Measurements from ENCODE around the gene TRAPPC10. TPM values are rescaled to one million over a fixed set of nuclear protein-coding genes. Genes with fewer than 3 reads are reported as not detected.
"Not testable (repeated sequence)": the region's sequence is repeated elsewhere in the genome, so short reads cannot be mapped to it uniquely, and the experiment has no call there.

The TRAPPC10 gene
- total RNA-seq, 1 experiment from 2014 or later, result 31.0 TPM

- Histone ChIP-seq H3K27ac (no peak overlapping the region), H3K36me3 (peaks cover 28% of the 10 kb centered on the region; the same call in 1 of the 2 replicates), H3K4me3 (no peak overlapping the region), H3K9me3 (replicated peaks) (no peaks in the 10 kb centered on the region), H3K27me3 (no peaks in the 10 kb centered on the region), H3K4me1 (peaks cover 2% of the 10 kb centered on the region; the same call in 1 of the 2 replicates)
- DNase-seq, result no peak
Observed at GRCh38 chr21:44087426-44088400, 75.6 kb downstream of the TRAPPC10 start.

- no peak for DNase-seq
- H3K27me3 ChIP-seq, result no peaks in the 10 kb centered on the region
- no peaks in the 10 kb centered on the region for H3K9me3 ChIP-seq (replicated peaks)
- peaks cover 2% of the 10 kb centered on the region; the same call in 1 of the 2 replicates for H3K4me1 ChIP-seq
- H3K4me3 ChIP-seq, result no peak overlapping the region
- no peak overlapping the region for H3K27ac ChIP-seq
- H3K36me3 ChIP-seq, result peaks cover 28% of the 10 kb centered on the region; the same call in 1 of the 2 replicates
Observed at GRCh38 chr21:44088401-44088780, 76.3 kb downstream of the TRAPPC10 start.

GRCh38 chr21:44089001-44089911, 77.1 kb downstream of the TRAPPC10 start:
- H3K4me1 ChIP-seq, result peaks cover 9% of the 10 kb centered on the region
- H3K36me3 ChIP-seq, result peaks cover 25% of the 10 kb centered on the region; the same call in 1 of the 2 replicates
- no peak for DNase-seq
- no peaks in the 10 kb centered on the region for H3K9me3 ChIP-seq (replicated peaks)
- no peaks in the 10 kb centered on the region for H3K27me3 ChIP-seq
- H3K27ac ChIP-seq, result no peak overlapping the region
- H3K4me3 ChIP-seq, result no peak overlapping the region

GRCh38 chr21:44090325-44090724, 78.2 kb downstream of the TRAPPC10 start:
- Histone ChIP-seq H3K27ac (no peak overlapping the region), H3K27me3 (no peaks in the 10 kb centered on the region), H3K9me3 (replicated peaks) (no peaks in the 10 kb centered on the region), H3K4me1 (peaks cover 15% of the 10 kb centered on the region), H3K36me3 (peaks cover 30% of the 10 kb centered on the region; the same call in 1 of the 2 replicates), H3K4me3 (no peak overlapping the region)
- DNase-seq, result no peak

- Histone ChIP-seq H3K36me3 (peaks cover 27% of the 10 kb centered on the region; the same call in 1 of the 2 replicates), H3K27ac (no peak overlapping the region), H3K9me3 (replicated peaks) (no peaks in the 10 kb centered on the region), H3K4me1 (peaks cover 17% of the 10 kb centered on the region), H3K27me3 (no peaks in the 10 kb centered on the region), H3K4me3 (no peak overlapping the region)
- DNase-seq, result no peak
Observed at GRCh38 chr21:44092211-44092610, 80.1 kb downstream of the TRAPPC10 start.

- Histone ChIP-seq H3K4me1 (peaks cover 17% of the 10 kb centered on the region), H3K9me3 (replicated peaks) (no peaks in the 10 kb centered on the region), H3K27ac (no peak overlapping the region; the same call in 1 of the 2 replicates), H3K36me3 (peaks cover 27% of the 10 kb centered on the region; the same call in 1 of the 2 replicates), H3K4me3 (no peak overlapping the region), H3K27me3 (no peaks in the 10 kb centered on the region)
- DNase-seq, result peak in 1 of 2 experiments; percentile 41
Observed at GRCh38 chr21:44093761-44094160, 81.7 kb downstream of the TRAPPC10 start.

GRCh38 chr21:44094832-44095231, 82.7 kb downstream of the TRAPPC10 start:
- peaks cover 17% of the 10 kb centered on the region for H3K4me1 ChIP-seq
- no peaks in the 10 kb centered on the region for H3K9me3 ChIP-seq (replicated peaks)
- no peak overlapping the region for H3K4me3 ChIP-seq
- DNase-seq, result no peak
- H3K27me3 ChIP-seq, result no peaks in the 10 kb centered on the region
- H3K27ac ChIP-seq, result no peak overlapping the region
- peaks cover 24% of the 10 kb centered on the region; the same call in 1 of the 2 replicates for H3K36me3 ChIP-seq

GRCh38 chr21:44098507-44098906, 86.4 kb downstream of the TRAPPC10 start:
- not testable (repeated sequence) for H3K36me3 ChIP-seq; H3K9me3 ChIP-seq (replicated peaks); H3K27me3 ChIP-seq; DNase-seq; H3K27ac ChIP-seq; H3K4me3 ChIP-seq
- H3K4me1 ChIP-seq, result peaks cover 17% of the 10 kb centered on the region

- H3K9me3 ChIP-seq (replicated peaks); H3K36me3 ChIP-seq; DNase-seq; H3K4me3 ChIP-seq; H3K27me3 ChIP-seq; H3K27ac ChIP-seq: not testable (repeated sequence)
- H3K4me1 ChIP-seq, result peaks cover 13% of the 10 kb centered on the region
Observed at GRCh38 chr21:44098964-44099363, 86.9 kb downstream of the TRAPPC10 start.

- not testable (repeated sequence) for H3K27ac ChIP-seq; H3K27me3 ChIP-seq; H3K36me3 ChIP-seq; H3K9me3 ChIP-seq (replicated peaks); H3K4me3 ChIP-seq; H3K4me1 ChIP-seq; DNase-seq
Observed at GRCh38 chr21:44107026-44107501, 95.0 kb downstream of the TRAPPC10 start, which contains the start of gene PWP2. TSS of gene PWP2 (plus strand) at chr21:44107399. CDS start at chr21:44107417, 18 bp downstream.

GRCh38 chr21:44107589-44107988, 95.5 kb downstream of the TRAPPC10 start:
- not testable (repeated sequence) for H3K4me3 ChIP-seq; H3K4me1 ChIP-seq; H3K27me3 ChIP-seq; H3K9me3 ChIP-seq (replicated peaks); DNase-seq; H3K36me3 ChIP-seq; H3K27ac ChIP-seq

GRCh38 chr21:44113702-44114371, 101.7 kb downstream of the TRAPPC10 start:
- H3K9me3 ChIP-seq (replicated peaks); H3K27ac ChIP-seq; H3K4me1 ChIP-seq; H3K27me3 ChIP-seq; H3K4me3 ChIP-seq; H3K36me3 ChIP-seq; DNase-seq: not testable (repeated sequence)

GRCh38 chr21:44122131-44122530, 110.0 kb downstream of the TRAPPC10 start:
- H3K4me1 ChIP-seq; H3K9me3 ChIP-seq (replicated peaks); H3K4me3 ChIP-seq; H3K27me3 ChIP-seq; DNase-seq; H3K36me3 ChIP-seq; H3K27ac ChIP-seq: not testable (repeated sequence)

GRCh38 chr21:44127827-44128226, 115.7 kb downstream of the TRAPPC10 start:
- not testable (repeated sequence) for H3K9me3 ChIP-seq (replicated peaks); H3K4me3 ChIP-seq; DNase-seq; H3K27me3 ChIP-seq; H3K36me3 ChIP-seq; H3K27ac ChIP-seq; H3K4me1 ChIP-seq

Measured in SJCRH30 (cell line).